Activated T-helper 1 cell treated with anti-CD3 and anti-CD28 coated beads, Interleukin-12 subunit alpha, Interleukin-12 subunit beta, Interleukin-2, Interleukin-4 antibody, amounts not matched to agents 30 ng/mL and 10 ng/mL and 1 ng/mL, durations not matched to agents 14 hours and 24 hours and 36 hours (primary cell): ENCODE measurements around the gene CEND1. TPM values are rescaled to one million over a fixed set of nuclear protein-coding genes. Genes with fewer than 3 reads are reported as not detected.

Source experiments
- DNase-seq: peaks from one replicate; pipeline ENCODE4 v3.0.0; 2021; ENCODE audit warnings: low spot score
- H3K27ac Mint-ChIP-seq: one replicate; pipeline ENCODE4 v1.8.0; 2021; ENCODE audit warnings: mild to moderate bottlenecking, mixed read lengths
- H3K27me3 Mint-ChIP-seq: one replicate; pipeline ENCODE4 v1.8.0; 2022; ENCODE audit warnings: mild to moderate bottlenecking, moderate library complexity, mixed read lengths; ENCODE audit not compliant: insufficient read depth
- H3K36me3 Mint-ChIP-seq: one replicate; pipeline ENCODE4 v1.8.0; 2021; ENCODE audit warnings: low read depth, mixed read lengths
- H3K4me1 Mint-ChIP-seq: one replicate; pipeline ENCODE4 v1.8.0; 2021; ENCODE audit warnings: low read depth, mixed read lengths
- H3K4me3 Mint-ChIP-seq: one replicate; pipeline ENCODE4 v1.8.0; 2021; ENCODE audit warnings: mild to moderate bottlenecking, moderate library complexity, mixed read lengths
- H3K9me3 Mint-ChIP-seq: one replicate; pipeline ENCODE4 v1.8.0; 2021; ENCODE audit warnings: mixed read lengths
- intact Hi-C: fragments of 100-400 bp; cut with micrococcal nuclease; formaldehyde crosslinking; loops from one replicate; pipeline ENCODE4 v1.15.1; 2024
- total RNA-seq: library from RNA; stranded (reverse); gene quantifications from 2 replicates; pipeline ENCODE4 v1.2.3, GENCODE V29; 2022

CEND1 gene
- total RNA-seq, 1 donor from 2014 or later, result 7.1 TPM

GRCh38 chr11:824942-825341, 35.1 kb upstream of the CEND1 start:
- intact Hi-C loops, result no loop called here
- Mint-ChIP-seq H3K4me1 (peaks cover 6% of the 10 kb centered on the region), H3K4me3 (no peak overlapping the region), H3K27ac (no peak overlapping the region), H3K36me3 (peaks cover 2% of the 10 kb centered on the region), H3K9me3 (no peaks in the 10 kb centered on the region), H3K27me3 (peaks cover 26% of the 10 kb centered on the region)
- no peak for DNase-seq

DNA sequence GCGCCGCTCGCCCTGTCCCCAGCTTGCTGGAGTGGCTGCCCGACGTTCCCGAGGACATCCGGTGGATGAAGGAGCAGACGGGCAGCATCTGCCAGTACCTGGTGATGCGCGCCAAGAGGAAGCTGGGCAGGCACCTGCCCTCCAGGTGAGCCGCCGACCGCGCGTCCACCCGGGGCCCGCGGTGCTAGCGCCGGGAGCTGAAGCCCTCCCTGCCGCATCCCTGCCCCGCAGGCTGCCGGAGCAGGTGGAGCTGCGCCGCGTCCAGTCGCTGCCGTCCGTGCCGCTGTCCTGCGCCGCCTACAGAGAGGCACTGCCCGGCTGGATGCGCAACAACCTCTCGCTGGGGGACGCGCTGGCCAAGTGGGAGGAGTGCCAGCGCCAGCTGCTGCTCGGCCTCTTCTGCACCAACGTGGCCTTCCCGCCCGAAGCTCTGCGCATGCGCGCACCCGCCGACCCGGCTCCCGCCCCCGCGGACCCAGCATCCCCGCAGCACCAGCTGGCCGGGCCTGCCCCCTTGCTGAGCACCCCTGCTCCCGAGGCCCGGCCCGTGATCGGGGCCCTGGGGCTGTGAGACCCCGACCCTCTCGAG, 34.5 kb upstream of the CEND1 start:
- Mint-ChIP-seq H3K36me3 (peaks cover 2% of the 10 kb centered on the region), H3K27me3 (peaks cover 20% of the 10 kb centered on the region), H3K9me3 (no peaks in the 10 kb centered on the region), H3K4me3 (no peak overlapping the region), H3K27ac (no peak overlapping the region), H3K4me1 (peaks cover 6% of the 10 kb centered on the region)
- intact Hi-C loops, result no loop called here
- no peak for DNase-seq

GRCh38 chr11:823441-824291, 33.8 kb upstream of the CEND1 start:
- peaks cover 13% of the 10 kb centered on the region for H3K27me3 Mint-ChIP-seq
- no peak overlapping the region for H3K27ac Mint-ChIP-seq
- peaks cover 6% of the 10 kb centered on the region for H3K4me1 Mint-ChIP-seq
- DNase-seq, result no peak
- intact Hi-C loops, result no loop called here
- H3K36me3 Mint-ChIP-seq, result peaks cover 2% of the 10 kb centered on the region
- no peaks in the 10 kb centered on the region for H3K9me3 Mint-ChIP-seq
- no peak overlapping the region for H3K4me3 Mint-ChIP-seq

DNA sequence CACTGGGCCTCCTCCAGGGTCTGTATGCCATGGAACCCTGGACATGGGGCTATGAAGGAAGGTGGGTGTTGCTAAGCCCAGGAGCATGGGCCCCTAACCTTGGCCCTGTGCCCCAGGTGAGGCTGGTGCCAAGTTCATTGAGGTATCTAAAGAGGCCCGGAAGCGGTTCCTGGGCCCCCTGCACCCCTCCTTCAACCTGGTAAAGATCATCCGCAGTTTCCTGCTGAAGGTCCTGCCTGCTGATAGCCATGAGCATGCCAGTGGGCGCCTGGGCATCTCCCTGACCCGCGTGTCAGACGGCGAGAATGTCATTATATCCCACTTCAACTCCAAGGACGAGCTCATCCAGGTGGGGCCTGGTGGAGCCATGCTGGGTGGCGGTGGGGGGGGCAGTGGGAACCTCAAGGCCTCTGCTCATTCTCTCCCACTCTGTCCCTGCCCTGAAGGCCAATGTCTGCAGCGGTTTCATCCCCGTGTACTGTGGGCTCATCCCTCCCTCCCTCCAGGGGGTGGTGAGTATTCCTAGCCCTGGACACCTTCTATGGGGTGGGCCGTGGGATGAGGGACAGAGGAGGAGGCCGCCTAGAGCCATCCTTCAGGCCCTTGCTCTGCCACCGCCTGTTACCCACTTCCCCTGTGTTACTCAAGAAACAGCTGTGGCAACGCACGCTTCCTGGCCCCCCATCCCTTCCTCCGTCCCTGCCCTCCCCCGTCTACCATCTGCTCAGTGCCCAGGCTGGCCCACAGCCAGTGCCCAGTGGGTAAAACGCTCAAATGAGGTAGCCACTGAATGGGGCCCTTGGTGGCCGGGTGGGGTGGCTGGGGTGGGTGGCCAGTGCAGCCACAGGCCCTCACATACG, 31.9 kb upstream of the CEND1 start:
- peak overlapping the region; percentile 42 for H3K4me3 Mint-ChIP-seq
- no peaks in the 10 kb centered on the region for H3K9me3 Mint-ChIP-seq
- intact Hi-C loops, result no loop called here
- no peaks in the 10 kb centered on the region for H3K4me1 Mint-ChIP-seq
- H3K27me3 Mint-ChIP-seq, result peaks cover 3% of the 10 kb centered on the region
- peaks cover 2% of the 10 kb centered on the region for H3K36me3 Mint-ChIP-seq
- H3K27ac Mint-ChIP-seq, result no peak overlapping the region
- no peak for DNase-seq

DNA sequence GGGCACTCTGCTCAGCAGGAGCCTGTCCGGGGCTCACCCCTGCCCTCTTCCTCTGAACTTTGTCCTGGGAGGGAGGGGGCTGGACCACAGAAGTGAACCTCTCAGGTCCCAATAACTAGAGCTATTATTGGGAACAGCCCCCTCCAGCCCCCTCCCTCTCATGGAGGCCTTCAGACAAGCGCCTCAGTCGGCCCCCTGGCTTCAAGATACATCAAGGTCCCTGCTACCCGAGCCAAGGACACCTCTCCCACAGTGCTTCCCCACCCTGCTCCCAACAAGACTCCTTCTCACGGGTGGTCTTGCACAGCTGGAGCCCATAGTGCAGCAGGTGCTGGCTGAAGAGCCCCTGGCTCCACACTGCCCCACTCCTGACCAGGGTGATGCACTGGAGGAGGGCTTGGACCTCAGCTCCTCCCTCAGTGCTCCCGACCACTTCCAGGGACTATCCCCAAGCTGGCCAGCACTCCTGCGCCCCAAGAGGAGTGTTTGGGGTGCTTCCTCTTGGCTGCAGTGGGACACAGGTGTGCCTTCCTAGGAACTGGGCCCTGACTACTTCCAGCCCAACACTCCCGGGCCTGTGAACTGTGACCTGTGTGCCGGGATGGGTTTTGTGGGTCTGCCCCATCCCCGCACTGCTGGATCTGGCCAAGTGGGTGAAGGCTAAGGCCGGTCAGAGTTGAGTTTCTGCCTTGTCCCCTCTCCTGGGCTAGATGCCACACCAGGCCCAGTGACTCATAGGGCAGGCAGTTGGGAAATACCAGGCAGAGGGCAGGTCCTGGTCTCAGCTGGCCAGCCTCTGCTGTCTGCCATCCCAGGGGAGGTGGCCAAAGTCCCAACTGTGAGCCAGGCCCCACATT, 31.0 kb upstream of the CEND1 start:
- Mint-ChIP-seq H3K36me3 (peaks cover 2% of the 10 kb centered on the region), H3K4me3 (peak overlapping the region; percentile 87), H3K9me3 (no peaks in the 10 kb centered on the region), H3K27me3 (no peaks in the 10 kb centered on the region), H3K4me1 (no peaks in the 10 kb centered on the region), H3K27ac (peak overlapping the region; percentile 18)
- no peak for DNase-seq
- intact Hi-C loops, result loop anchor here (1.0 kb wide), 2 partner anchors 11 to 21 kb away; partner anchors contain the start of genes CD151, POLR2L and TSPAN4

GRCh38 chr11:819943-820649, 30.2 kb upstream of the CEND1 start:
- no peaks in the 10 kb centered on the region for H3K9me3 Mint-ChIP-seq
- no peaks in the 10 kb centered on the region for H3K4me1 Mint-ChIP-seq
- intact Hi-C loops, result loop anchor here (1.0 kb wide), 5 partner anchors 7 to 24 kb away; partner anchors contain the start of genes CD151, CRACR2B, POLR2L and RPLP2
- H3K27me3 Mint-ChIP-seq, result no peaks in the 10 kb centered on the region
- H3K4me3 Mint-ChIP-seq, result peak overlapping the region; percentile 87
- H3K36me3 Mint-ChIP-seq, result peaks cover 2% of the 10 kb centered on the region
- H3K27ac Mint-ChIP-seq, result peak overlapping the region; percentile 81
- peak; percentile 92 for DNase-seq

DNA sequence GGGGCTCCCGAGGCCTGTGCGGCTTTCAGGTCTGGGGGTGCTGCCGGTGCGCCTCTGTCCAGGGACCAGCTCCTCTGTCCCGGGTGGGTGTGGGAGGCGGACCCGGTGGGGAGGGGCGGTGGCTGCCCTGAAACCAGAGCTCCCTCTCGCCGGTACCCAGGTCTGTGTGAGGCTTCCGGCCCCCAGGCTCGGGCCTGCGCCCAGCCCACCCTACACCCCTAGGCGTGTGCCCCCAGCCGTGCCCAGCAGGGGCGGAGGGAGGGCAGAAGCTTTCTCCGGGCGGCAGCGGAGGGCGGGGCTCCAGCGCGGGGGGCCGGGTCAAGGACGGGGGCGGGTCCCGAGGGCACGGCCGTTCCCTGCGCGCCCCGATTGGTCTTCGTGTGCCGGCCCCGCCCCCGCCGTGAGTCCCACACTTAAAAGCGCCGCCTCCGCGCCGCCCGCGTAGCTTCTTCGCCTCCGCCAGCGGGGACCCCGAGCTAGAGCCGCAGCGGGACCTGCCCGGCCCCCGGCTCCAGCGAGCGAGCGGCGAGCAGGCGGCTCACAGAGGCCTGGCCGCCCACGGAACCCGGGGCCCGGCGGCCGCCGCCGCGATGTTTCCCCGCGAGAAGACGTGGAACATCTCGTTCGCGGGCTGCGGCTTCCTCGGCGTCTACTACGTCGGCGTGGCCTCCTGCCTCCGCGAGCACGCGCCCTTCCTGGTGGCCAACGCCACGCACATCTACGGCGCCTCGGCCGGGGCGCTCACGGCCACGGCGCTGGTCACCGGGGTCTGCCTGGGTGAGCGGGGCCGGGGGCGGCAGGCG, 29.4 kb upstream of the CEND1 start:
- Mint-ChIP-seq H3K27ac (no peak overlapping the region), H3K4me1 (no peaks in the 10 kb centered on the region), H3K27me3 (no peaks in the 10 kb centered on the region), H3K36me3 (no peaks in the 10 kb centered on the region), H3K4me3 (peak overlapping the region; percentile 87), H3K9me3 (no peaks in the 10 kb centered on the region)
- intact Hi-C loops, result loop anchor here (1.0 kb wide), 3 partner anchors 8 to 23 kb away; partner anchors contain the start of genes CRACR2B and RPLP2
- DNase-seq, result peak; percentile 86

DNA sequence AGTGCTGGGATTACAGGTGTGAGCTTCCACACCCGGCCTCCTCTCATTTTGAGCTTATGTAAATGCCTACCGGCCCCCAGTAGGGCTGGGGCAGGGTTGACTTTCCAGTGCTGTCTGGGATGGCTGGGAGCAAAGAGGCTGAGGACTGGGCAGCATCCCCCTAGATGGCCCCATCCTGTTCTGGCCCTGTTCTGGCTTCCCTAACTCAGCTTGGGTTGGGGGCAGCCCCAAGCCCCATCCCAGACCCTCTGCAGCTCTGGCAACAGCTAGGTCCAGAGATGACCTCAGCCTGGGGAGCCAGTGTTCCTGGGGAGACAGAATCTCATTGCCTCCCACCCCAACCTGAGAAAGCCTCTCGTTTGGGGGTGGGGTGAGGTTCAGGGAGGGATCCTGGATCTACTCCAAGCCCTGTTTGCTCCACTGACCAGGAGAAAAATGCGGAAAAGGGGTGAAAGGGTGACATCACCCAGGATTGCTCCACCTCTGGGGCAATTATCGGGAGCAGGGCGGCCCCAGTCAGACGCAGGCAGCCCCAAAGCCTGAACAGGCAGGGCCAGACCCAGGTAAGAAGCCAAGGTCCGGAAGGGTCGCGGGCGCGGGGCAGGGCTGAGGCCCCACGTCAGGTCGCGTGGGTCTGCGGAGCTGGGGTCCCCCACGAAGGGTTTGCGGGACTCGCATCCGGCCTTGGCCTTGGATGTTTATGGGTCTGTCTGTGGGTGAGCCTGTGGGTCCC, 28.7 kb upstream of the CEND1 start, which contains the start of gene PNPLA2:
PNPLA2 (plus strand) TSS at position 519 of the 733 bp plus-strand sequence. CDS start 805 bp downstream, outside the sequence.
- intact Hi-C loops, result loop anchor here (1.0 kb wide), 3 partner anchors 9 to 22 kb away; partner anchors contain the start of genes CRACR2B and RPLP2
- H3K27me3 Mint-ChIP-seq, result no peaks in the 10 kb centered on the region
- H3K27ac Mint-ChIP-seq, result peak within 1 kb of the TSS; percentile 77
- DNase-seq, result no peak
- no peaks in the 10 kb centered on the region for H3K9me3 Mint-ChIP-seq
- peak within 1 kb of the TSS; percentile 87 for H3K4me3 Mint-ChIP-seq
- no peaks in the 10 kb centered on the region for H3K36me3 Mint-ChIP-seq
- no peaks in the 10 kb centered on the region for H3K4me1 Mint-ChIP-seq

DNA sequence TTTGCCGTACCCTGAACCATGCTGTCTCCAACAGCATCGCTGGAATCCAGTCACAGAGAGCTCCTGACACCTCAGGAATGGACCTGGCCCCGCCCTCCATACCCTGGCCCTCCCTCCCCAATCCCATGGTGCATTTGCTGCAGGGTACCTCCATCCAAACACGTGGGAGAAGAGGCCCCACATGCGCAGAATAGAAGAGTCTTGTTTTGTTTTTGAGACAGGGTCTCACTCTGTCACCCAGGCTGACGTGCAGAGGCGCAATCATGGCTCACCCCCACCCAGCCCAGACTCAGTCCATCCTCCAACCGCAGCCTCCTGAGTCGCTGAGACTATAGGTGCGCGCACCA, 26.5 kb upstream of the CEND1 start:
- Mint-ChIP-seq H3K9me3 (no peaks in the 10 kb centered on the region), H3K4me1 (peaks cover 12% of the 10 kb centered on the region), H3K4me3 (no peak overlapping the region), H3K36me3 (peaks cover 17% of the 10 kb centered on the region), H3K27me3 (no peaks in the 10 kb centered on the region), H3K27ac (no peak overlapping the region)
- no peak for DNase-seq
- intact Hi-C loops, result no loop called here

GRCh38 chr11:815675-816432, 26.0 kb upstream of the CEND1 start:
- H3K4me3 Mint-ChIP-seq, result no peak overlapping the region
- no peaks in the 10 kb centered on the region for H3K9me3 Mint-ChIP-seq
- intact Hi-C loops, result no loop called here
- peaks cover 23% of the 10 kb centered on the region for H3K36me3 Mint-ChIP-seq
- DNase-seq, result no peak
- H3K27me3 Mint-ChIP-seq, result no peaks in the 10 kb centered on the region
- no peak overlapping the region for H3K27ac Mint-ChIP-seq
- H3K4me1 Mint-ChIP-seq, result peaks cover 17% of the 10 kb centered on the region
